MCF 10A (cell line): ENCODE measurements around the gene ZNF226. TPM values are rescaled to one million over a fixed set of nuclear protein-coding genes. Genes with fewer than 3 reads are reported as not detected.
"Not testable (repeated sequence)": the region's sequence is repeated elsewhere in the genome, so short reads cannot be mapped to it uniquely, and the experiment has no call there.

Experiments used
- BruUV-seq: library from RNA; stranded (reverse); fragments of 400-500 nt; replicated peaks from 2 replicates; lab custom pipeline; 2021; lab: Mats Ljungman, UMichigan
- CTCF ChIA-PET: fragments of 300-600 bp; sonication (Branson Sonifier 250); formaldehyde crosslinking; extraction: SDS; loops from one replicate; lab custom pipeline; 2021; ENCODE audit warnings: antibody characterized with exemption, inconsistent platforms; lab: Yijun Ruan, JAX
- POLR2A ChIA-PET: fragments of 300-600, 350-650 bp; sonication (Branson Sonifier 250); formaldehyde crosslinking; extraction: SDS; loops from one replicate; lab custom pipeline; 2020; ENCODE audit warnings: antibody characterized with exemption, inconsistent platforms; lab: Yijun Ruan, JAX
- DNase-seq: peaks from one replicate; pipeline ENCODE4 v3.0.0-alpha.2; 2018; ENCODE audit not compliant: unreplicated experiment
- H3K27ac Mint-ChIP-seq: one replicate; pipeline ENCODE4 v1.8.0; 2022; ENCODE audit warnings: mild to moderate bottlenecking, low read depth, mixed read lengths; ENCODE audit not compliant: unreplicated experiment
- H3K27me3 Mint-ChIP-seq: one replicate; pipeline ENCODE4 v1.8.0; 2022; ENCODE audit warnings: mixed read lengths; ENCODE audit not compliant: insufficient read depth, unreplicated experiment
- H3K36me3 Mint-ChIP-seq: one replicate; pipeline ENCODE4 v1.8.0; 2022; ENCODE audit warnings: mild to moderate bottlenecking, moderate library complexity, mixed read lengths; ENCODE audit not compliant: insufficient read depth, unreplicated experiment
- H3K4me1 Mint-ChIP-seq: one replicate; pipeline ENCODE4 v1.8.0; 2022; ENCODE audit warnings: mixed read lengths; ENCODE audit not compliant: insufficient read depth, unreplicated experiment
- H3K4me3 Mint-ChIP-seq: one replicate; pipeline ENCODE4 v1.8.0; 2022; ENCODE audit warnings: mild to moderate bottlenecking, moderate library complexity, mixed read lengths; ENCODE audit not compliant: unreplicated experiment
- H3K9me3 Mint-ChIP-seq: one replicate; pipeline ENCODE4 v1.8.0; 2022; ENCODE audit warnings: mixed read lengths; ENCODE audit not compliant: unreplicated experiment
- intact Hi-C: fragments of 100-400 bp; cut with micrococcal nuclease; formaldehyde crosslinking; loops from 2 replicates; pipeline ENCODE4 v1.14.1; 2022
- total RNA-seq: library from RNA; stranded (reverse); gene quantifications from 2 replicates; pipeline ENCODE4 v1.2.3, GENCODE V29; 2022
- TF ChIP-seq, protein P1 (sequence below): fragments of 200-600 bp; IDR thresholded peaks from one replicate; pipeline ENCODE4 v1.8.0; 2022; ENCODE audit warnings: antibody characterized with exemption, mild to moderate bottlenecking; ENCODE audit not compliant: unreplicated experiment

ZNF226 gene
- total RNA-seq, 1 experiment from 2014 or later, result 23.4 TPM

DNA sequence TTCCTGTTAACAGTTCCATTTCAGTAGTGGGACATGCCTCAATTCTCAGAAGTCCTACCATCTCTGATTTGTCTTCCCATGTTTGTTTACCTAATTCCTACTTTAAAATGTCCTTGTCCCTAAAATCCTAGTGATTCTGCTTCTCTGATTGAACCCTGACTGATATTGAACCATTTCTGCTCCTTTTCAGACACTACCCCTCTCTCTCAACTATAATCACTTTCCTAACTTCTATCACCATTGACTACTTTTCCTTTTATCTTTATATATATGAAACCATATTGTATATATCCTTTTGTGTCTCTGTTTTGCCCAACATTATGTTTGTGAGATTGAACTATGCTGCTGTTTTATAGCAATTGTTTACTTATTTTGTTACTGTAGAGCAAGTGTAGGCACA is 31.9 kb downstream of the ZNF226 start:
- no peaks in the 10 kb centered on the region for H3K4me1 Mint-ChIP-seq
- peaks cover 8% of the 10 kb centered on the region for H3K27me3 Mint-ChIP-seq
- peaks cover 14% of the 10 kb centered on the region for H3K9me3 Mint-ChIP-seq
- ChIA-PET CTCF (no interaction called here), POLR2A (no interaction called here)
- DNase-seq, result no peak
- no peak overlapping the region for H3K4me3 Mint-ChIP-seq
- H3K27ac Mint-ChIP-seq, result no peak overlapping the region
- BruUV-seq, result no TSS peak
- no peaks in the 10 kb centered on the region for H3K36me3 Mint-ChIP-seq
- TF ChIP-seq, protein P1, sequence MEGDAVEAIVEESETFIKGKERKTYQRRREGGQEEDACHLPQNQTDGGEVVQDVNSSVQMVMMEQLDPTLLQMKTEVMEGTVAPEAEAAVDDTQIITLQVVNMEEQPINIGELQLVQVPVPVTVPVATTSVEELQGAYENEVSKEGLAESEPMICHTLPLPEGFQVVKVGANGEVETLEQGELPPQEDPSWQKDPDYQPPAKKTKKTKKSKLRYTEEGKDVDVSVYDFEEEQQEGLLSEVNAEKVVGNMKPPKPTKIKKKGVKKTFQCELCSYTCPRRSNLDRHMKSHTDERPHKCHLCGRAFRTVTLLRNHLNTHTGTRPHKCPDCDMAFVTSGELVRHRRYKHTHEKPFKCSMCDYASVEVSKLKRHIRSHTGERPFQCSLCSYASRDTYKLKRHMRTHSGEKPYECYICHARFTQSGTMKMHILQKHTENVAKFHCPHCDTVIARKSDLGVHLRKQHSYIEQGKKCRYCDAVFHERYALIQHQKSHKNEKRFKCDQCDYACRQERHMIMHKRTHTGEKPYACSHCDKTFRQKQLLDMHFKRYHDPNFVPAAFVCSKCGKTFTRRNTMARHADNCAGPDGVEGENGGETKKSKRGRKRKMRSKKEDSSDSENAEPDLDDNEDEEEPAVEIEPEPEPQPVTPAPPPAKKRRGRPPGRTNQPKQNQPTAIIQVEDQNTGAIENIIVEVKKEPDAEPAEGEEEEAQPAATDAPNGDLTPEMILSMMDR, result no peak
- intact Hi-C loops, result no loop called here

DNA sequence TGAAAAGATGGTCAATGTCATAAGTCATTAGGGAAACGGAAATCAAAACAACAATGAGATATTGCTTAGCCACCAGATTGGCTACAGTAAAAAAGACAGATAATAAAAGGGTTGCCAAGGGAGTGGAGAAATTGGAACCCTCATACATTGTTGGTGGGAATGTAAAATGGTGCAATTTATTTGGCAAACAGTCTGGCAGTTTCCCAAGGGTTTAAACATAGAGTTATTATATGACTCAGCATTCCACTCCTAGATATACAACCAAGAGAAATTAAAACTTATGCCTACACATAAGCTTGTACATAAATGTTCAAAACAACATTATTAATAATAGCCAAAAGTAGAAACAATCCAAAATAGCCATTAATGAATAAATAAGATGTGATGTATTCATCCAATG is 37.6 kb downstream of the ZNF226 start:
- Mint-ChIP-seq H3K9me3 (peaks cover 14% of the 10 kb centered on the region), H3K27ac (no peak overlapping the region), H3K4me3 (no peak overlapping the region), H3K36me3 (peaks cover 6% of the 10 kb centered on the region), H3K27me3 (no peaks in the 10 kb centered on the region), H3K4me1 (peaks cover 15% of the 10 kb centered on the region)
- intact Hi-C loops, result no loop called here
- no TSS peak for BruUV-seq
- DNase-seq, result peak; percentile 71
- TF ChIP-seq, protein P1, result no peak
- ChIA-PET CTCF (no interaction called here), POLR2A (interaction anchor here (0.7 to 0.8 kb wide), 2 partner anchors 37 to 88 kb away, joined by 3 read pairs; partner anchors contain the start of gene ZNF226)

GRCh38 chr19:44202974-44203373 is 38.1 kb downstream of the ZNF226 start:
- no peaks in the 10 kb centered on the region for H3K27me3 Mint-ChIP-seq
- ChIA-PET POLR2A (no interaction called here), CTCF (no interaction called here)
- peaks cover 14% of the 10 kb centered on the region for H3K9me3 Mint-ChIP-seq
- TF ChIP-seq, protein P1, result no peak
- no peak overlapping the region for H3K4me3 Mint-ChIP-seq
- peaks cover 9% of the 10 kb centered on the region for H3K36me3 Mint-ChIP-seq
- no TSS peak for BruUV-seq
- no peak overlapping the region for H3K27ac Mint-ChIP-seq
- H3K4me1 Mint-ChIP-seq, result peaks cover 15% of the 10 kb centered on the region
- intact Hi-C loops, result no loop called here
- DNase-seq, result no peak

DNA sequence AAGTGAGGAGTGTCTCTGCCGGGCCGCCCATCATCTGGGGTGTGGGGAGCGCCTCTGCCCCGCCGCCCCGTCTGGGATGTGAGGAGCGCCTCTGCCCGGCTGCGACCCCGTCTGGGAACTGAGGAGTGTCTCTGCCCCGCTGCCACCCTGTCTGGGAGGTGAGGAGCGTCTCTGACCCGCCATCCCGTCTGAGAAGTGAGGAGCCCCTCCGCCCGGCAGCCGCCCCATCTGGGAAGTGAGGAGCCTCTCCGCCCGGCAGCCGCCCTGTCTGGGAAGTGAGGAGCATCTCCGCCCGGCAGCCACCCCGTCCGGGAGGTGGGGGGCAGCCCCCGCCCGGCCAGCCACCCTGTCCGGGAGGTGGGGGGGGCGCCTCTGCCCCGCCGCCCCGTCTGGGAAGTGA is 39.0 kb downstream of the ZNF226 start:
- DNase-seq, H3K36me3 Mint-ChIP-seq, POLR2A ChIA-PET, intact Hi-C loops, H3K4me3 Mint-ChIP-seq, CTCF ChIA-PET, H3K27me3 Mint-ChIP-seq, H3K27ac Mint-ChIP-seq, BruUV-seq: not testable (repeated sequence)
- Mint-ChIP-seq H3K4me1 (peaks cover 15% of the 10 kb centered on the region), H3K9me3 (peaks cover 14% of the 10 kb centered on the region)

- Mint-ChIP-seq H3K36me3 (peaks cover 9% of the 10 kb centered on the region), H3K4me1 (peaks cover 15% of the 10 kb centered on the region), H3K4me3 (no peak overlapping the region), H3K27me3 (no peaks in the 10 kb centered on the region), H3K27ac (no peak overlapping the region), H3K9me3 (peaks cover 14% of the 10 kb centered on the region)
- intact Hi-C loops, result no loop called here
- DNase-seq, result no peak
- BruUV-seq, result no TSS peak
- ChIA-PET CTCF (no interaction called here), POLR2A (no interaction called here)
- TF ChIP-seq, protein P1, result no peak
These were observed 39.9 kb downstream of the ZNF226 start for GRCh38 chr19:44204772-44205171.
